HepG2 (cell line): ENCODE data around the gene LST1. TPM values are rescaled to one million over a fixed set of nuclear protein-coding genes. Genes with fewer than 3 reads are reported as not detected.

ENCODE experiments used
- ATAC-seq: fragments of 200-7000 bp; cut with Tn5 transposase; 3 replicates; pipeline ENCODE4 v1.9.1; 2020; ENCODE audit warnings: mild to moderate bottlenecking, moderate library complexity
- BruUV-seq: library from RNA; stranded (reverse); fragments of 400-500 nt; replicated peaks from 2 replicates; lab custom pipeline; 2021; lab: Mats Ljungman, UMichigan
- CTCF ChIA-PET: fragments of 300-600 bp; formaldehyde crosslinking; extraction: SDS; loops from one replicate; lab custom pipeline; 2021; ENCODE audit warnings: low total read pairs, inconsistent platforms, low intra/inter-chr PET ratio; lab: Yijun Ruan, JAX
- POLR2A ChIA-PET: fragments of 350-600 bp; sonication (Branson Sonifier 250); formaldehyde crosslinking; loops from one replicate; lab custom pipeline; 2020; ENCODE audit warnings: antibody characterized with exemption, inconsistent platforms; lab: Yijun Ruan, JAX
- DNase-seq: peaks from one replicate; pipeline ENCODE4 v3.0.0-alpha.2; 2015; ENCODE audit warnings: low spot score
- FAIRE-seq: peaks from 3 replicates; lab custom pipeline; 2011; peaks lifted over from hg19 to GRCh38; lab: Jason Lieb, UNC
- H2AFZ ChIP-seq: one replicate; pipeline ENCODE4 v1.6.1; 2011; ENCODE audit warnings: low read length, inconsistent platforms
- H3K27ac ChIP-seq: fragments of 300-600 bp; 3 replicates; pipeline ENCODE4 v1.8.0; 2011; ENCODE audit warnings: mixed run types, mild to moderate bottlenecking, mixed read lengths, low read length, inconsistent platforms; ENCODE audit not compliant: insufficient read depth; ENCODE audit errors: extremely low read length
- H3K27me3 ChIP-seq, 2 experiments: fragments of 200-600 bp in 1 of 2; 2 replicates in 1 of 2; 3 replicates in 1 of 2; pipeline versions ENCODE4 v1.6.0 to v1.8.0; 2011; ENCODE audit warnings: low read length in 2 of 2, mild to moderate bottlenecking in 2 of 2, moderate library complexity in 2 of 2, inconsistent platforms in 1 of 2; ENCODE audit not compliant: insufficient read depth in 2 of 2, control insufficient read depth in 1 of 2
- H3K36me3 ChIP-seq, 2 experiments: fragments of 200-600 bp in 1 of 2; replicated peaks in 1 of 2; 2 replicates in 1 of 2; 3 replicates in 1 of 2; pipeline versions ENCODE4 v1.5.1 to v1.8.0; 2011; ENCODE audit warnings: low read length in 2 of 2, inconsistent platforms in 1 of 2; ENCODE audit not compliant: insufficient read depth in 2 of 2, control insufficient read depth in 1 of 2
- H3K4me1 ChIP-seq: 2 replicates; pipeline ENCODE4 v1.5.1; 2012; ENCODE audit warnings: low read length, inconsistent platforms; ENCODE audit not compliant: insufficient read depth
- H3K4me2 ChIP-seq: 2 replicates; pipeline ENCODE4 v1.6.0; 2011; ENCODE audit warnings: low read depth, low read length, inconsistent platforms
- H3K4me3 ChIP-seq, 3 experiments: fragments of 200-600 bp in 1 of 3; sonication (generic), shearing (Covaris generic) in 1 of 3; replicated peaks in 1 of 3; 2 replicates each; pipeline ENCODE4 v1.5.1; 2011 to 2016; ENCODE audit warnings: low read length in 3 of 3, inconsistent platforms in 2 of 3, low read depth in 2 of 3, mild to moderate bottlenecking in 2 of 3, control low read depth in 1 of 3, mixed read lengths in 1 of 3; ENCODE audit not compliant: insufficient read depth in 1 of 3
- H3K79me2 ChIP-seq: one replicate; pipeline ENCODE4 v1.6.1; 2011; ENCODE audit warnings: low read length, inconsistent platforms; ENCODE audit not compliant: insufficient read depth
- H3K9ac ChIP-seq: 2 replicates; pipeline ENCODE4 v1.6.0; 2011; ENCODE audit warnings: mild to moderate bottlenecking, low read depth, low read length, inconsistent platforms; ENCODE audit not compliant: insufficient read depth
- H3K9me3 ChIP-seq: 2 replicates; pipeline ENCODE4 v1.5.1; 2012; ENCODE audit warnings: mild to moderate bottlenecking, low read length
- H4K20me1 ChIP-seq: 2 replicates; pipeline ENCODE4 v1.6.0; 2011; ENCODE audit warnings: inconsistent platforms, mild to moderate bottlenecking, low read length, moderate library complexity; ENCODE audit not compliant: insufficient read depth
- CEBPZ ChIP-seq: IDR thresholded peaks from 2 replicates; pipeline ENCODE4 v1.6.1; 2012; ENCODE audit warnings: low read length, improper control_type of control experiment
- CREM ChIP-seq, 2 experiments: sonication (generic) in 1 of 2; formaldehyde crosslinking in 1 of 2; IDR thresholded peaks; 2 replicates each; pipeline versions ENCODE4 v1.4.0 to v1.6.1; 2016 to 2020; ENCODE audit warnings: antibody characterized with exemption in 1 of 2, mild to moderate bottlenecking in 1 of 2, missing genetic modification reagents in 1 of 2
- FUBP1 ChIP-seq: sonication (generic); formaldehyde crosslinking; IDR thresholded peaks from 2 replicates; pipeline ENCODE4 v1.5.1; 2020; ENCODE audit warnings: missing genetic modification reagents, mild to moderate bottlenecking, borderline replicate concordance
- GABPB1 ChIP-seq: IDR thresholded peaks from 2 replicates; pipeline ENCODE4 v1.6.1; 2016; ENCODE audit warnings: mild to moderate bottlenecking, missing genetic modification reagents, moderate library complexity, missing compliant biosample characterization
- POLR2G ChIP-seq: fragments of 200-400 bp; formaldehyde crosslinking; IDR thresholded peaks from 2 replicates; pipeline ENCODE4 v1.6.1; 2018; ENCODE audit warnings: mild to moderate bottlenecking, low read depth, low read length, moderate library complexity
- RARA ChIP-seq: IDR thresholded peaks from 2 replicates; pipeline ENCODE4 v1.6.1; 2016; ENCODE audit warnings: missing genetic modification reagents, missing compliant biosample characterization
- ZNF383 ChIP-seq: sonication (generic); formaldehyde crosslinking; IDR thresholded peaks from 2 replicates; pipeline ENCODE4 v1.4.0; 2020; ENCODE audit warnings: missing genetic modification reagents, mild to moderate bottlenecking, borderline replicate concordance
- ZNF687 ChIP-seq: sonication (generic); formaldehyde crosslinking; IDR thresholded peaks from 2 replicates; pipeline ENCODE4 v1.5.1; 2020; ENCODE audit warnings: mild to moderate bottlenecking, missing genetic modification reagents, moderate library complexity
- ZNF800 ChIP-seq: sonication (generic); formaldehyde crosslinking; IDR thresholded peaks from 2 replicates; pipeline ENCODE4 v1.4.0; 2020; ENCODE audit warnings: missing genetic modification reagents
- WGBS: methylation state at CpG from one replicate; pipeline ENCODE4 v1.1.6; 2017; ENCODE audit warnings: low lambda C conversion rate; 5-methylcytosine and 5-hydroxymethylcytosine counted together
- in situ Hi-C: cut with HindIII; loops from 2 replicates; pipeline ENCODE4 v1.10.0; 2017; ENCODE audit warnings: low pct_unique_long_range_greater_than_20kb; ENCODE audit not compliant: extremely low pct_ligation_motif_present
- intact Hi-C: fragments of 100-400 bp; cut with micrococcal nuclease; formaldehyde crosslinking; loops from one replicate; pipeline ENCODE4 v1.10.0; 2022; ENCODE audit not compliant: unreplicated experiment
- polyA plus RNA-seq, 8 experiments: library from polyadenylated mRNA; depleted of rRNA in 3 of 8; stranded (reverse) in 7 of 8; unstranded in 1 of 8; fragments of >200 nt; fragmentation: Illumina TruSeq in 4 of 8; extraction: Trizol in 4 of 8; gene quantifications; 2 replicates each; pipeline versions ENCODE4 v1.2.1 to v1.2.3, GENCODE V29; 2011 to 2016; ENCODE audit warnings: low read depth in 4 of 8, missing spikeins in 1 of 8, mixed read lengths in 1 of 8; ENCODE audit not compliant: insufficient read depth in 1 of 8
- total RNA-seq, 5 experiments: library from RNA; depleted of rRNA; stranded (reverse); fragments of >200 nt; fragmentation: Illumina TruSeq; extraction: Trizol; gene quantifications; 2 replicates each; pipeline ENCODE4 v1.2.3, GENCODE V29; 2016; ENCODE audit warnings: low read depth in 1 of 5

The LST1 gene
- total and polyA plus RNA-seq, 2 of the 13 experiments (the other 11 are each of a cell fraction or from before 2014, with no cell fraction given), result not detected

GRCh38 chr6:31559606-31559957 is 26.5 kb upstream of the LST1 start (continued):
- TF ChIP-seq CEBPZ, result no peak

GRCh38 chr6:31559958-31560696 is 25.9 kb upstream of the LST1 start:
- POLR2A ChIA-PET, result no interaction called here
- no peak for DNase-seq
- no peak for TF ChIP-seq ZNF800 (CRISPR knock-in tag)
- TF ChIP-seq RARA, result peak; percentile 42; the same call in 1 of the 2 replicates
- peak; percentile 11; the same call in 1 of the 2 replicates for TF ChIP-seq POLR2G
- TF ChIP-seq GABPB1 (CRISPR knock-in tag), result no peak
- peak; percentile 37 for TF ChIP-seq ZNF687
- no peak for TF ChIP-seq FUBP1 (CRISPR knock-in tag)
- no peak for TF ChIP-seq ZNF383
- no peak for TF ChIP-seq CREM (IDR thresholded peaks at IDR 0.05)
- no peak for TF ChIP-seq CREM (CRISPR knock-in tag; IDR thresholded peaks at IDR 0.05)

More at GRCh38 chr6:31559958-31560696, 25.9 kb upstream of the LST1 start:
- Histone ChIP-seq H3K27ac (no peak overlapping the region), H2AFZ (no peak overlapping the region), H3K4me2 (no peak overlapping the region), H3K79me2 (no peaks in the 10 kb centered on the region), H4K20me1 (no peaks in the 10 kb centered on the region), H3K4me1 (no peaks in the 10 kb centered on the region), H3K36me3 (peaks cover 21 to 38% of the 10 kb centered on the region in 2 experiments; a peak in 4 of 5 replicates), H3K9ac (no peak overlapping the region), H3K9me3 (no peaks in the 10 kb centered on the region), H3K27me3 (no peaks in the 10 kb centered on the region), H3K4me3 (no peak overlapping the region)
- WGBS, result 87% methylated on average over 7 of the region's 7 CpGs
- FAIRE-seq (no peak), ATAC-seq (peak; percentile 59; the same call in 2 of the 3 replicates)
- intact Hi-C loops (no loop called here), in situ Hi-C loops (no loop called here)
- BruUV-seq, result no TSS peak
- CTCF ChIA-PET, result no interaction called here
